Mesenchymal stem cell (in vitro differentiated cells and primary cell): ENCODE measurements around the gene SNN.
A peak's percentile ranks its signal among the peaks of the same experiment; 100 is the strongest.

Experiments used
- DNase-seq: peaks from one replicate; pipeline ENCODE4 v3.0.0-alpha.2; 2013
- H2AFZ ChIP-seq: one replicate; pipeline ENCODE4 v1.6.1; 2013; ENCODE audit warnings: low read depth, mild to moderate bottlenecking, control low read depth, inconsistent platforms, low read length, moderate library complexity
- H2AK5ac ChIP-seq: 2 replicates; pipeline ENCODE4 v1.6.1; 2013; ENCODE audit warnings: low read length, moderate library complexity, mild to moderate bottlenecking, inconsistent platforms; ENCODE audit not compliant: severe bottlenecking
- H2BK120ac ChIP-seq: one replicate; pipeline ENCODE4 v1.6.1; 2013; ENCODE audit warnings: low read depth, mild to moderate bottlenecking, inconsistent platforms, low read length, moderate library complexity
- H2BK12ac ChIP-seq, 2 experiments: one replicate each; pipeline ENCODE4 v1.6.1; 2013; ENCODE audit warnings: inconsistent platforms in 2 of 2, low read length in 2 of 2, mild to moderate bottlenecking in 2 of 2, moderate library complexity in 2 of 2, control low read depth in 1 of 2
- H2BK15ac ChIP-seq: one replicate; pipeline ENCODE4 v1.6.1; 2013; ENCODE audit warnings: mild to moderate bottlenecking, low read depth, inconsistent platforms; ENCODE audit not compliant: poor library complexity, severe bottlenecking
- H2BK5ac ChIP-seq: 2 replicates; pipeline ENCODE4 v1.6.1; 2013; ENCODE audit warnings: low read depth, mild to moderate bottlenecking, low read length, control low read depth, inconsistent platforms; ENCODE audit not compliant: poor library complexity, severe bottlenecking
- H3K14ac ChIP-seq, 2 experiments: one replicate each; pipeline ENCODE4 v1.6.1; 2013; ENCODE audit warnings: inconsistent platforms in 2 of 2, low read length in 2 of 2, control low read depth in 1 of 2, mild to moderate bottlenecking in 1 of 2, moderate library complexity in 1 of 2
- H3K18ac ChIP-seq, 2 experiments: one replicate each; pipeline ENCODE4 v1.6.1; 2013; ENCODE audit warnings: inconsistent platforms in 2 of 2, low read length in 2 of 2, control low read depth in 1 of 2, low read depth in 1 of 2, mild to moderate bottlenecking in 1 of 2
- H3K23ac ChIP-seq, 2 experiments: one replicate each; pipeline ENCODE4 v1.6.1; 2013; ENCODE audit warnings: inconsistent platforms in 2 of 2, low read length in 2 of 2, mild to moderate bottlenecking in 2 of 2, moderate library complexity in 2 of 2, control low read depth in 1 of 2
- H3K27ac ChIP-seq: 2 replicates; pipeline ENCODE4 v1.5.1; 2013; ENCODE audit warnings: mild to moderate bottlenecking, moderate library complexity, low read length, control low read depth, inconsistent platforms; ENCODE audit not compliant: poor library complexity, severe bottlenecking
- H3K27me3 ChIP-seq, 2 experiments: 2 replicates each; pipeline versions ENCODE4 v1.6.1 to v1.7.0; 2013; ENCODE audit warnings: low read length in 2 of 2, mild to moderate bottlenecking in 2 of 2, moderate library complexity in 2 of 2, control low read depth in 1 of 2, inconsistent platforms in 1 of 2; ENCODE audit not compliant: control insufficient read depth in 1 of 2, insufficient read depth in 1 of 2
- H3K36me3 ChIP-seq, 2 experiments: 2 replicates each; pipeline versions ENCODE4 v1.6.1 to v1.7.0; 2013; ENCODE audit warnings: low read length in 2 of 2, control low read depth in 1 of 2, inconsistent platforms in 1 of 2, low read depth in 1 of 2, mild to moderate bottlenecking in 1 of 2; ENCODE audit not compliant: insufficient read depth in 2 of 2, control insufficient read depth in 1 of 2
- H3K4ac ChIP-seq, 2 experiments: one replicate each; pipeline ENCODE4 v1.6.1; 2013; ENCODE audit warnings: inconsistent platforms in 2 of 2, low read length in 2 of 2, mild to moderate bottlenecking in 2 of 2, moderate library complexity in 2 of 2, control low read depth in 1 of 2, low read depth in 1 of 2
- H3K4me1 ChIP-seq: 2 replicates; pipeline ENCODE4 v1.6.1; 2013; ENCODE audit warnings: low read depth, low read length, control low read depth; ENCODE audit not compliant: control insufficient read depth, insufficient read depth
- H3K4me2 ChIP-seq: 2 replicates; pipeline ENCODE4 v1.6.1; 2013; ENCODE audit warnings: low read length, mild to moderate bottlenecking, inconsistent platforms; ENCODE audit not compliant: poor library complexity, severe bottlenecking
- H3K4me3 ChIP-seq, 2 experiments: 2 replicates each; pipeline versions ENCODE4 v1.5.1 to v1.7.0; 2013; ENCODE audit warnings: low read length in 2 of 2, mild to moderate bottlenecking in 2 of 2, control low read depth in 1 of 2, low read depth in 1 of 2; ENCODE audit not compliant: insufficient read depth in 1 of 2
- H3K79me1 ChIP-seq: replicated peaks from 2 replicates; pipeline ENCODE4 v1.6.1; 2013; ENCODE audit warnings: mild to moderate bottlenecking, control low read depth, low read length, inconsistent platforms; ENCODE audit not compliant: poor library complexity, severe bottlenecking
- H3K9ac ChIP-seq: 2 replicates; pipeline ENCODE4 v1.7.0; 2013; ENCODE audit warnings: mild to moderate bottlenecking, low read length, moderate library complexity
- H3K9me3 ChIP-seq: 2 replicates; pipeline ENCODE4 v1.7.0; 2013; ENCODE audit warnings: mild to moderate bottlenecking, low read length; ENCODE audit not compliant: control insufficient read depth
- H4K8ac ChIP-seq: one replicate; pipeline ENCODE4 v1.6.1; 2013; ENCODE audit warnings: inconsistent platforms, mild to moderate bottlenecking, low read length, moderate library complexity
- H4K91ac ChIP-seq: one replicate; pipeline ENCODE4 v1.6.1; 2013; ENCODE audit warnings: mild to moderate bottlenecking, low read length, inconsistent platforms
- WGBS: methylation state at CpG from one replicate; pipeline ENCODE4 v1.1.7; 2013; ENCODE audit warnings: mixed read lengths; 5-methylcytosine and 5-hydroxymethylcytosine counted together

The SNN gene

DNA sequence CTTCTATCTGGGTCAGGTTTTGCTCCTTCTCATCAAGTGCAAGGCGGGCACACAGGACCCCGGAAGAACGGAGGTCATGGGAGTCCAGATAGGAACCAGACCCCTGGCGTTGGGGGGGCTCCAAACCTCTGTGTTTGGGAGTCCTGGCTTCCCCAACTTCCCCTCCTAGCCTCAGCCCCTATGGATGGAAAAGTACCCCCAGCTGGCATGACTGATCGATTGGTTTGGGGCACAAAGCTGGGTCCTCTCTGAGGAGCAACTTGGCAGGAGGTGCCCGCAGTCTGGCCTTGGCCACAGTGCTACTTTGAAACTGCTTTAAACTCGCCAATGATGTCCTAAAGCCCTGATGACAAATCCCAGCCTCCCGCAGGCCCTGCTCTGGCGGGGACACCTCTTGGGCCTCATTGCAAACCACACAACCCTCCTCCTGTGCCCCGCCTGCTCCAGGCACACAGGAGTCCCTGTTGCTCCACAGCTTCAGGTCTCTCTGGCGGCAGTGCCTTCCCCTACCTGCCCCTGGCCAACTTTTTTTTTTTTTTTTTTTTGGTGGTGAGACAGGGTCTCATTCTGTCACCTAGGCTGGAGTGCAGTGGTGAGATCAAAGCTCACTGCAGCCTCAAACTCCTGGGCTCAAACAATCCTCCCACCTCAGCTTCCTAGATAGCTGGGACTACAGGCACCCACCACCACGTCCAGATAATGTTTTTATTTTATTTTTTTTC lies 38.0 kb upstream of the SNN start:
- Histone ChIP-seq H4K91ac (no peak overlapping the region), H2AFZ (no peak overlapping the region), H3K4me3 (no peak overlapping the region), H3K14ac (no peak overlapping the region), H3K4ac (no peak overlapping the region), H3K79me1 (peaks cover 1% of the 10 kb centered on the region), H2BK12ac (peak overlapping the region in 1 of 2 experiments; percentile 45), H3K4me2 (no peak overlapping the region), H3K27me3 (no peaks in the 10 kb centered on the region), H3K27ac (peak overlapping the region; percentile 85), H3K36me3 (no peaks in the 10 kb centered on the region), H2BK15ac (peak overlapping the region; percentile 56), H2BK120ac (no peak overlapping the region), H3K18ac (peak overlapping the region in 1 of 2 experiments; percentile 41), H2AK5ac (peak overlapping the region; percentile 99), H3K9ac (no peak overlapping the region), H3K9me3 (no peaks in the 10 kb centered on the region), H3K23ac (no peak overlapping the region), H3K4me1 (peaks cover 39% of the 10 kb centered on the region), H4K8ac (no peak overlapping the region), H2BK5ac (peak overlapping the region; percentile 61)
- DNase-seq = no peak
- WGBS = 89% methylated on average over 9 of the region's 12 CpGs

- no peak overlapping the region for H3K9ac ChIP-seq
These were observed 37.5 kb upstream of the SNN start for GRCh38 chr16:11630768-11631056.

DNA sequence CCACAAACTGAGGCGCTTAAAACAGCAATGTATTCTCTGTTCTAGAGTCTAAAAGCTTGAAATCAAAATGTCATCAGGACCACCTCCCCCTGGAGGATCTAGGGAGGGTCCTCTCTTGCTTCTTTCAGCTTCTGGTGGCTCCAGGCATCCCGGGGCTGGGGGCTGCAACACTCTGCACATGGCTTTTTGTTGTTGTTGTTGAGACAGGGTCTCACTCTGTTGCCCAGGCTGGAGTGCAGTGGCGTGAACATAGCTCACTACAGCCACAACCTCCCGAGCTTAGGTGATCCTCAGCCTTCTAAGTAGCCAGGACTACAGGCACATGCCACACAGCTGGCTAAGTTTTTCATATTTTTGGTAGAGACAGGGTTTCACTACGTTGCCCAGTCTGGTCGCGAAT lies 37.0 kb upstream of the SNN start:
- no peak overlapping the region for H4K91ac ChIP-seq
- H3K27ac ChIP-seq = no peak overlapping the region
- H2BK120ac ChIP-seq = no peak overlapping the region
- no peak overlapping the region for H2AFZ ChIP-seq
- H3K4me3 ChIP-seq = no peak overlapping the region
- peak overlapping the region in 1 of 2 experiments; percentile 7 for H2BK12ac ChIP-seq
- no peaks in the 10 kb centered on the region for H3K9me3 ChIP-seq
- no peak overlapping the region for H2BK15ac ChIP-seq
- H3K4me2 ChIP-seq = no peak overlapping the region
- H3K14ac ChIP-seq = no peak overlapping the region
- no peak for DNase-seq
- H2AK5ac ChIP-seq = peak overlapping the region; percentile 11
- H4K8ac ChIP-seq = no peak overlapping the region
- no peaks in the 10 kb centered on the region for H3K36me3 ChIP-seq
- H3K23ac ChIP-seq = no peak overlapping the region
- peak overlapping the region in 1 of 2 experiments; percentile 9 for H3K4ac ChIP-seq
- WGBS = 91% methylated on average over 7 of the region's 7 CpGs
- H3K27me3 ChIP-seq = peaks cover 0 to 3% of the 10 kb centered on the region in 2 experiments
- peaks cover 39% of the 10 kb centered on the region for H3K4me1 ChIP-seq
- no peak overlapping the region for H3K18ac ChIP-seq
- H3K9ac ChIP-seq = no peak overlapping the region
- H3K79me1 ChIP-seq = peaks cover 1% of the 10 kb centered on the region
- H2BK5ac ChIP-seq = no peak overlapping the region

More at GRCh38 chr16:11630768-11631056, 37.5 kb upstream of the SNN start:
- Histone ChIP-seq H3K4me1 (peaks cover 39% of the 10 kb centered on the region), H3K4ac (no peak overlapping the region), H3K79me1 (peaks cover 1% of the 10 kb centered on the region), H3K4me3 (no peak overlapping the region), H2AK5ac (no peak overlapping the region), H2BK120ac (no peak overlapping the region), H2BK15ac (no peak overlapping the region), H2AFZ (no peak overlapping the region), H3K36me3 (no peaks in the 10 kb centered on the region), H3K9me3 (no peaks in the 10 kb centered on the region), H3K27me3 (no peaks in the 10 kb centered on the region), H2BK12ac (no peak overlapping the region), H3K18ac (no peak overlapping the region), H3K4me2 (no peak overlapping the region), H4K8ac (no peak overlapping the region), H3K27ac (no peak overlapping the region), H2BK5ac (peak overlapping the region; percentile 15), H4K91ac (no peak overlapping the region), H3K14ac (no peak overlapping the region), H3K23ac (no peak overlapping the region)
- WGBS = 91% methylated on average over 6 of the region's 6 CpGs
- no peak for DNase-seq

DNA sequence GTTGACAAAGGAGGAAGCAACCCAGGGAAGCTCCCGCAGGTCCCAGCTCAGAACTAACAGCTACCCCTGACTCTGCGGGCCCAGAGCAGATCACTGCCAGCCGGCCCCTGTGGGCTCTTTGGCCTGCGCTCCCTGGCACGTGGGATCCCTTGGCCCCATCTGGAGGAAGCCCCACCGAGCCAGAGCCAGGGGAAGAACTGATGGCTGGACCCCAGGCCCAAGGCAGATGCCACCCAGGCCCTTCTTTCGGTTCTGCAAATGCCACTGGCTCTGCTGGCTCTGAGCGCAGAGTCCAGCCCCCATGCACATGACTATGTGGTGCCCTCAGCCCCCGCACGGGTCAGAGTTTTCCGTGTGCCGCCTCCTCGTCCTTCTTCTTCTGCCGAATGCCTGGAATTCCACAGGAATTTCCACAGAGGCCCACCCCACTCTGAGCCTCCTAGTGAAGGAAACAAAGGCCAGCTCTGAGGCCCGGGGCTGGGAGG lies 35.8 kb upstream of the SNN start:
- peaks cover 39% of the 10 kb centered on the region for H3K4me1 ChIP-seq
- no peak overlapping the region for H3K4me3 ChIP-seq
- peak overlapping the region; percentile 68 for H2BK5ac ChIP-seq
- no peaks in the 10 kb centered on the region for H3K9me3 ChIP-seq
- peak overlapping the region; percentile 66 to 98 for H3K4ac ChIP-seq
- peak overlapping the region; percentile 54 for H2AK5ac ChIP-seq
- H3K79me1 ChIP-seq = no peaks in the 10 kb centered on the region
- no peaks in the 10 kb centered on the region for H3K36me3 ChIP-seq
- 50% methylated on average over 15 of the region's 15 CpGs for WGBS
- H3K27ac ChIP-seq = peak overlapping the region; percentile 76
- peak; percentile 89 for DNase-seq
- no peak overlapping the region for H2BK15ac ChIP-seq
- peak overlapping the region; percentile 76 to 89 for H2BK12ac ChIP-seq
- peak overlapping the region; percentile 53 for H3K9ac ChIP-seq
- peak overlapping the region; percentile 29 for H2BK120ac ChIP-seq
- peak overlapping the region; percentile 57 for H2AFZ ChIP-seq
- H3K14ac ChIP-seq = peak overlapping the region in 1 of 2 experiments; percentile 84
- peaks cover 0 to 5% of the 10 kb centered on the region in 2 experiments for H3K27me3 ChIP-seq
- peak overlapping the region in 1 of 2 experiments; percentile 36 for H3K23ac ChIP-seq
- peak overlapping the region; percentile 5 for H3K4me2 ChIP-seq
- H4K8ac ChIP-seq = peak overlapping the region; percentile 82
- H4K91ac ChIP-seq = peak overlapping the region; percentile 95
- peak overlapping the region; percentile 78 to 93 for H3K18ac ChIP-seq
